ENCODE results near the gene ACOXL. TPM values are rescaled to one million over a fixed set of nuclear protein-coding genes. Genes with fewer than 3 reads are reported as not detected.

ACOXL gene
- total RNA-seq, 1 donor, result not detected

DNA sequence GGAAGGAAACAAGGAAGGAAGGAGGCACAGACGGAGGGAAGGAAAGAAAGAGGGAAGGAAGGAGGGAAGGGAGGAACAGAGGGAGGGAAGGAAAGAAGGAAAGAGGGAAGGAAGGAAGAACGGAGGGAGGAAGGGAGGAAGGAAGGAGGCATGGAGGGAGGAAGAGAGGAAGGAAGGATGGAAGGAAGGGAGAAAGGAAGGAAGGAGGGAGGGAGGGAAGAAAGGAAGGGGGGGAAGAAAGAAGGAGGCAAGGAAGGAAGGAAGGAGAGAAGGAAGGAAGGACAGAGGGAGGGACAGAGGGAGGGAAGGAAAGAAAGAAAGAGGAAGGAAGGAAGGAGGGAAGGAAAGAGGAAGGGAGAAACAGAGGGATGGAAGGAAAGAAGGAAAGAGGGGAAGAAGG lies 7.6 kb upstream of the ACOXL start:
- H3K4me2 ChIP-seq (ENCODE audit: insufficient read depth, low read length), result no peak overlapping the region

GRCh38 chr2:110725370-110725769 lies 7.0 kb upstream of the ACOXL start:
- H3K27me3 ChIP-seq (ENCODE audit: insufficient read depth, low read length), result peaks cover 58% of the 10 kb centered on the region
- H3K9me3 ChIP-seq (ENCODE audit: low read depth, low read length), result no peaks in the 10 kb centered on the region
- no peak overlapping the region for H2AFZ ChIP-seq (ENCODE audit: low read length)
- H3K4me1 ChIP-seq (ENCODE audit: insufficient read depth, low read length), result no peaks in the 10 kb centered on the region
- H3K4me3 ChIP-seq (ENCODE audit: insufficient read depth, low read length), result no peak overlapping the region
- H4K20me1 ChIP-seq (ENCODE audit: insufficient read depth, low read length), result no peaks in the 10 kb centered on the region
- H3K36me3 ChIP-seq (ENCODE audit: insufficient read depth, low read length), result no peaks in the 10 kb centered on the region
- no peaks in the 10 kb centered on the region for H3K79me2 ChIP-seq (ENCODE audit: insufficient read depth, low read length)
- no peak overlapping the region for H3K4me2 ChIP-seq (ENCODE audit: insufficient read depth, low read length)
- no peak for DNase-seq (ENCODE audit: insufficient read length, low spot score, missing footprints)
- no peak overlapping the region for H3K27ac ChIP-seq (ENCODE audit: low read depth, low read length)
- TF ChIP-seq, protein P1, sequence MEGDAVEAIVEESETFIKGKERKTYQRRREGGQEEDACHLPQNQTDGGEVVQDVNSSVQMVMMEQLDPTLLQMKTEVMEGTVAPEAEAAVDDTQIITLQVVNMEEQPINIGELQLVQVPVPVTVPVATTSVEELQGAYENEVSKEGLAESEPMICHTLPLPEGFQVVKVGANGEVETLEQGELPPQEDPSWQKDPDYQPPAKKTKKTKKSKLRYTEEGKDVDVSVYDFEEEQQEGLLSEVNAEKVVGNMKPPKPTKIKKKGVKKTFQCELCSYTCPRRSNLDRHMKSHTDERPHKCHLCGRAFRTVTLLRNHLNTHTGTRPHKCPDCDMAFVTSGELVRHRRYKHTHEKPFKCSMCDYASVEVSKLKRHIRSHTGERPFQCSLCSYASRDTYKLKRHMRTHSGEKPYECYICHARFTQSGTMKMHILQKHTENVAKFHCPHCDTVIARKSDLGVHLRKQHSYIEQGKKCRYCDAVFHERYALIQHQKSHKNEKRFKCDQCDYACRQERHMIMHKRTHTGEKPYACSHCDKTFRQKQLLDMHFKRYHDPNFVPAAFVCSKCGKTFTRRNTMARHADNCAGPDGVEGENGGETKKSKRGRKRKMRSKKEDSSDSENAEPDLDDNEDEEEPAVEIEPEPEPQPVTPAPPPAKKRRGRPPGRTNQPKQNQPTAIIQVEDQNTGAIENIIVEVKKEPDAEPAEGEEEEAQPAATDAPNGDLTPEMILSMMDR (IDR thresholded peaks at IDR 0.05; ENCODE audit: extremely low read depth, low read depth, low read length), result no peak

More for the DNA sequence above, 7.6 kb upstream of the ACOXL start:
- no peak overlapping the region for H3K4me3 ChIP-seq (ENCODE audit: insufficient read depth, low read length)
- H3K27ac ChIP-seq (ENCODE audit: low read depth, low read length), result no peak overlapping the region
- TF ChIP-seq, protein P1 (IDR thresholded peaks at IDR 0.05; ENCODE audit: extremely low read depth, low read depth, low read length), result no peak
- H3K79me2 ChIP-seq (ENCODE audit: insufficient read depth, low read length), result no peaks in the 10 kb centered on the region
- H3K36me3 ChIP-seq (ENCODE audit: insufficient read depth, low read length), result no peaks in the 10 kb centered on the region
- H2AFZ ChIP-seq (ENCODE audit: low read length), result no peak overlapping the region
- no peaks in the 10 kb centered on the region for H3K9me3 ChIP-seq (ENCODE audit: low read depth, low read length)
- no peaks in the 10 kb centered on the region for H3K4me1 ChIP-seq (ENCODE audit: insufficient read depth, low read length)
- DNase-seq (ENCODE audit: insufficient read length, low spot score, missing footprints), result no peak
- H3K27me3 ChIP-seq (ENCODE audit: insufficient read depth, low read length), result peaks cover 60% of the 10 kb centered on the region
- no peaks in the 10 kb centered on the region for H4K20me1 ChIP-seq (ENCODE audit: insufficient read depth, low read length)

DNA sequence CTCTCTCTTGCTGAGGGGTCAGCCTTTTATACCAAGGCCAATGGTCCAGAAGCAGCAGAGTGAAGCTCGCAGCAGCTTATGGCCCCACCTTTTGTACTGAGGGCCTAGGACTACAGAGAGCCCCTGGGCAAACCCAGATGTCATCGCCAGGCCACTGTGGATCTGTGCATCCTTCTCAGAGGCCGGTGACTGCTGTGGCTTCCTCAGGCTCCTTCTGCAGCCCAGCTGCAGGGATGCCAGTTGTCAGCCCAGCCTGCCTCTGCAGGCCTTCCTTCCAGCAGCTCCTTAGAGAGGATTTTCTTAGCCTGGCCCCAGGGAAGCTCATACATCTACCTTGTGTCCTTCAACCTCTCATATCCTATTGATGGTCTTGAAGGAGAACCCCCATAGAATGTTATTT lies 6.5 kb upstream of the ACOXL start:
- Histone ChIP-seq H3K27ac (ENCODE audit: low read depth, low read length) (no peak overlapping the region), H3K36me3 (ENCODE audit: insufficient read depth, low read length) (no peaks in the 10 kb centered on the region), H3K9me3 (ENCODE audit: low read depth, low read length) (no peaks in the 10 kb centered on the region), H3K4me1 (ENCODE audit: insufficient read depth, low read length) (no peaks in the 10 kb centered on the region), H3K79me2 (ENCODE audit: insufficient read depth, low read length) (no peaks in the 10 kb centered on the region), H3K4me2 (ENCODE audit: insufficient read depth, low read length) (no peak overlapping the region), H3K4me3 (ENCODE audit: insufficient read depth, low read length) (no peak overlapping the region), H4K20me1 (ENCODE audit: insufficient read depth, low read length) (no peaks in the 10 kb centered on the region), H2AFZ (ENCODE audit: low read length) (no peak overlapping the region), H3K27me3 (ENCODE audit: insufficient read depth, low read length) (peaks cover 58% of the 10 kb centered on the region)
- DNase-seq (ENCODE audit: insufficient read length, low spot score, missing footprints), result no peak
- TF ChIP-seq, protein P1 (IDR thresholded peaks at IDR 0.05; ENCODE audit: extremely low read depth, low read depth, low read length), result no peak

- peaks cover 59% of the 10 kb centered on the region for H3K27me3 ChIP-seq (ENCODE audit: insufficient read depth, low read length)
- H3K4me1 ChIP-seq (ENCODE audit: insufficient read depth, low read length), result no peaks in the 10 kb centered on the region
- H3K4me3 ChIP-seq (ENCODE audit: insufficient read depth, low read length), result no peak overlapping the region
- no peaks in the 10 kb centered on the region for H4K20me1 ChIP-seq (ENCODE audit: insufficient read depth, low read length)
- no peaks in the 10 kb centered on the region for H3K36me3 ChIP-seq (ENCODE audit: insufficient read depth, low read length)
- DNase-seq (ENCODE audit: insufficient read length, low spot score, missing footprints), result no peak
- no peak overlapping the region for H2AFZ ChIP-seq (ENCODE audit: low read length)
- H3K79me2 ChIP-seq (ENCODE audit: insufficient read depth, low read length), result no peaks in the 10 kb centered on the region
- TF ChIP-seq, protein P1 (IDR thresholded peaks at IDR 0.05; ENCODE audit: extremely low read depth, low read depth, low read length), result no peak
- H3K9me3 ChIP-seq (ENCODE audit: low read depth, low read length), result no peaks in the 10 kb centered on the region
- H3K4me2 ChIP-seq (ENCODE audit: insufficient read depth, low read length), result no peak overlapping the region
- no peak overlapping the region for H3K27ac ChIP-seq (ENCODE audit: low read depth, low read length)
Observed at GRCh38 chr2:110726285-110726684, 6.1 kb upstream of the ACOXL start.
